GM18502 (cell line): Measurements from ENCODE around the gene ECHS1.
"Not testable (repeated sequence)": the region's sequence is repeated elsewhere in the genome, so short reads cannot be mapped to it uniquely, and the experiment has no call there.

Experiments used
- ATAC-seq: cut with Tn5 transposase; IDR thresholded peaks from one replicate; pipeline ENCODE4 v1.9.1; 2021; ENCODE audit warnings: mild to moderate bottlenecking; ENCODE audit not compliant: unreplicated experiment, poor library complexity

ECHS1 gene

GRCh38 chr10:133379801-133380666 is 6.9 kb upstream of the ECHS1 start:
- ATAC-seq: no peak

DNA sequence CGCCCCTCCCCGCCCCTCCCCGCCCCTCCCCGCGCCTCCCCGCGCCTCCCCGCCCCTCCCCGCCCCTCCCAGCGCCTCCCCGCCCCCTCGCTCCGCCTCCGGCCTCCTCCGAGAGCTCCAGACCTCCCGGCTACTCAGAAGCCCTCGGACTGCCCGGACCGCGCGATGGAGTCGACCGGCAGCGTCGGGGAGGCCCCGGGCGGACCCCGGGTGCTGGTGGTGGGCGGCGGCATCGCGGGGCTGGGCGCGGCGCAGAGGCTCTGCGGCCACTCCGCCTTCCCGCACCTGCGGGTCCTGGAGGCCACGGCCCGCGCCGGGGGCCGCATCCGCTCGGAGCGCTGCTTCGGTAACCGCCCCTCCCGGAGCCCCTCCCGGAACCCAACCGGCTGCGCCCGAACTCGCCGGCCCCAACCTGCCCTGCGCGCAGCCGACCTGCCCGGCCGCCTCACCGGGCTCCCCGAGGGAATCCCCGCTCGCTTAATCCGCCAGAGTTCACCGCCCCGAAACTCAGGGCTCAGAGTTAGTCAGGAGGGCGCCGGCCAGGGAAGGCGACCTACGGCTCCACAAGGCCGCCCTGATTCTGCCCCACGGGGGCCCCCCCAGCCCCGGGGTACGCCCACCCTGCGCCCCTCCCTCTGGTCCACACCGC is 6.1 kb upstream of the ECHS1 start, which contains the start of gene PAOX:
TSS of gene PAOX (plus strand) at position 111 of the 649 bp plus-strand sequence. CDS start at position 166, 55 bp downstream.
- ATAC-seq: peak; percentile 59

- peak; percentile 41 for ATAC-seq
These were observed 5.3 kb upstream of the ECHS1 start for GRCh38 chr10:133378251-133379096.

DNA sequence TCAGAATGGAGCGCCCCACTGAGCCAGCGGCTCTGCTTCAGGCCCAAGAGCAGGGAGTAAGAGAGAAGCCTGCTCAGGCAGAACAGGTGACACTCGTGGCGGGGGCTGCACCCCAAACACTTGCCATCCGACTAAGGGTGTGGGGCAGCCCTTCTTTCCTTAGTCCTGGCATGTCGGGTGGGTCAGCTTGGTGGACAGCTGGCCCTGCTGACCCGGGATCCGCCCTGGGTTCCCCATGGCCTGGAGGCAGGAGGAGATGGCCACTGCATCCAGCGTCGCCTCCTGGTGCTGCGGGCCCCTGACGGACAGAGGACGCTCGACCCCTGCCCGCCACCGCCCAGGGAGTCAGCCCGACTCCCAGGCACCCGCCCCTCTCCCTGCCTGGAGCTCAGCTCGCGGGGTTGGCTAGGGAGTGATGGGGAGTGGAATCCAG is 4.7 kb upstream of the ECHS1 start:
- ATAC-seq: no peak

DNA sequence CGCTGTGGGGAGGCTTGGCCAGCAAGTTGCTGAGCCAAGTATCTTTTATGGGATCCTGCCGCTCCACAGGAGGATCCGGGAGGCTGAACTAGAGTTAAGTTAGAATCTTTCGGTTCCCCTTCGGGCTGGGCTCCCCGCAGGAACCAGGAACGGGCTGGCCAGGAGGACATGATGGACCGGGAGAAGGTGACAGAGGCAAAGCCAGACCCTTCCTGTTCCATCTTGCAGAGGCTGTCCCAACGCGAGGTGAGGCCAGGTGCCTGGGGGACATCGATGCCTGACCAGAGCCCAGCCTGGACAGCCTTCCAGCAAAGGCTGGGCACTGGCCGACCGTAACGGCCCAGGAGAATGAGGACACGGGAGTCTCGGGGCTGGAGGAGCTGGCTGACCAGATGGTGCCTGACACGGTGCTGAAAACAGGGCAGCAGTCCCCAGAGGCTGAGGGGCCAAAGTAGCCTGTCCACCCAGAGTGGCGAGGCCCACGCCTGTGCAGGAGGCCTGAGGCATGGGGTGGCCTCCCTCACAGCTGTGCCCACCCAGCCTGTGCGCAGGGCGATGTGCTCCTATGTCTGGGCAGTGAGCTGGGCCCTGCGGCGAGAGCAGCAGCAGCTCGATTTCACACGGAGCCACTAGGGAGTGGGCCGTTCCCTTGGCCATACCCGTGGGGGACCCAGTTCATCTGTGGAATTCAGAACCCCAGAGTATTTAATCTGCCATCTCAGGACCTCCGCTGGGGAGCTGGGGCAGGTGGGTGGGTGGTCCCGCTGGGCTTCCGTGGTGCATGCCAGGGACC is 4.1 kb upstream of the ECHS1 start:
- ATAC-seq: no peak

GRCh38 chr10:133376183-133376582 is 3.0 kb upstream of the ECHS1 start:
- ATAC-seq: not testable (repeated sequence)

GRCh38 chr10:133375357-133376115 is 2.4 kb upstream of the ECHS1 start:
- no peak for ATAC-seq

GRCh38 chr10:133372507-133372906 is 647 bp downstream of the ECHS1 start:
- ATAC-seq: no peak

- ATAC-seq: no peak
These were observed 2.9 kb downstream of the ECHS1 start for GRCh38 chr10:133370030-133370786.

GRCh38 chr10:133368153-133368552 is 5.0 kb downstream of the ECHS1 start:
- ATAC-seq: no peak

DNA sequence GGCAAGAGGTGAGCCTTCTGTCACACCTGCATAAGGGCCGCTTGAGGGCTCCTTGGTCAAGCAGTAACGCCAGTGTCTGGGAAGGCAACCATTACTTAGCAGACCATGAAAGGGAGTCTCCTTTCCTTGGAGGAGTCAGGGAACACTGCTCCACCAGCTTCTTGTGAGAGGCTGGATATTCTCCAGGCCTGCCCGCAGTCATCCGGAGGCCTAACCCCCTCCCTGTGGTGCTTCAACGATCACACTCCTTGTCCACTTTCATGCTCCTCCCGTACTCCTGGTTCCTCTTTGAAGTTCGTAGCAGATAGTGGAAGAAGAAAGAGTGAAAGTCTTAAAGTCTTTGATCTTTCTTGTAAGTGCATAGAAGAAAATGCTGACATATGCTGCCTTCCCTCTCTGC is 5.7 kb downstream of the ECHS1 start:
- not testable (repeated sequence) for ATAC-seq

DNA sequence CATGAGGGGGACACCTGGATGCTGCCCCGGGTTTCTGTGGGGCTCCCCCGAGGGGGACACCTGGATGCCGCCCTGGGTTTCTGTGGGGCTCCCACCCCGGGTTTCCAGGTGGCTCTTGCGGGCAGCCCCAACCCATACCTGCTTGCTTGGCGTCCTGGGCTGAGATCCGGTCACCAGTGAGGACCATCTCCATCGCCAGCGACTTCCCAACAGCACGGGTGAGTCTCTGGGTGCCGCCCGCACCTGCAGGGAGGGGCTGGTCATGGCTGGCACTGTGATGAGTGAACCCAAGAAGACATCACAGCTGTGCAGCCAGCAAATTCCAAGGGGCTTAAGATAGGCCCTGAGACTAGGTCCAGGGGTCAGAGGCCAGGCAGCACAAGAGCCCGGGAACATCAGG is 6.4 kb downstream of the ECHS1 start:
- no peak for ATAC-seq

DNA sequence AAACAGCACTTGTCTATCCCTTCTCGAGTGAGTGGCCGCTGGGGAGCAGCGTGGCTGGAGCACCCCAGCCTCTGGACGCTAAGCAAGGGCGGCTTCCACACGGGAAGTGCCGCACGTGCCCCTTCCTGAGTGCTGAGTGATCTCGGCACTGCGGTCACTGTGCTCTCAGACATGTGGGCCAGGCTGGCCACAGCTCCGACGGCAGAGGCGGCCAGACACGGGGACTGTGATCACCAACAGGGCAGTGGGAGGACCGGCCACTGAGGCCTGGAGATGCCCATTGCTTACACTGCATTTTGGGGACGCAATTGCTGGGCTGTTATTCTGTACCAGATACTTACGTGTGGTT is 7.0 kb downstream of the ECHS1 start:
- ATAC-seq: no peak

DNA sequence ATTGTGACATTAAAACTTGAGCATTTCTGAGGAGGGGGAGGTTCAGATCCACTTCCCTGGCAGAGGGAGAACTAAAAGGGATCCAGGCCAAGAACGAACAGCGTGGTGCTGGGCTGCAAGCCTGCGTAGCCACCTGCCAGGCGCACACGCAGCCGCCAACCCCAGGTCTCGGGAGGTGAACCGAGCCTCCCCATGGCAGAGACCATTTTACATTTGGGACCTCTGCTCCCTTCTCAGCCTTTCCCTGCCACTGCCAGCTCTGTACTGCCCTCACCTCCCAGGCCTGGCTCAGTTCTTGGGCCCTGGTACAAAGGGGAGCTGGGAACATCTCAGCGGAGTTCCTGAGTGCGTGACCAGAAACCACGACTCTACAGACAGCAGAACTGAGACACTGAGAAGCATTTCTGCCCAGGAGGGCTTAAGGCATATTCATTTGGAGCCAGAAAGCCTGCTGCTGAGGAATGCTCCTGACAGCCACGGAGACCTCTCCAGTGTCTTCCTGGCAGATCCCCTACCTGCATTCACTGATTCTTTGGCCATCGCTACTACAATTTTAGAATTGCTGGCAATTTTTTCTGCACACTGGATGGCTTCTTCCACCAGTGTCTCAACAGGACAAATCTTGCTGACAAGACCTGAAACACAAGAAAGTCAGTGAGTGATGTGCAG is 7.6 kb downstream of the ECHS1 start:
- no peak for ATAC-seq

- no peak for ATAC-seq
These were observed 8.3 kb downstream of the ECHS1 start for GRCh38 chr10:133364645-133365431.

DNA sequence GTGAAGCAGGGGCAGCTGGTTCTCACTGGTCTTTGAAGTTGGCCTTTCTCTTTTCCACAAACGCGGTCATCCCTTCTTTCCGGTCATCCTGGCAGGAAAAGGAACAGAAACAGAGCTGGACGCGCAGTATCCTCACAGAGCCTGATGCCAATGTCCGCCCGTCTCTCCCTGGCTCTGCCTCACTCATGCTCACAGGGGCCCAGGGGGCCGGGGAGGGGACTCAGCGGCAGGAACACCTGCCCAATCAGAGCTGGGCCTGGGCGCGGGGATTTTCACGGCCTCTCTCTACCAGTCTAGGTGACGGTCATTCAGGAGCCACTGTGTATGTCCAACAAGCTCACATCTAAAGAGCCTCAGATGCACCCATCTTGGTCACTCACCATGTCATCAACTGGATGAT is 10.3 kb downstream of the ECHS1 start:
- ATAC-seq: no peak

GRCh38 chr10:133361773-133362441 is 11.2 kb downstream of the ECHS1 start:
- ATAC-seq: no peak
